HG03103 (cell line): ENCODE data around the gene MED26.
A peak's percentile ranks its signal among the peaks of the same experiment; 100 is the strongest.

Experiments
- ATAC-seq: cut with Tn5 transposase; IDR thresholded peaks from one replicate; pipeline ENCODE4 v1.9.1; 2021; ENCODE audit warnings: low read depth; ENCODE audit not compliant: unreplicated experiment

MED26 gene

DNA sequence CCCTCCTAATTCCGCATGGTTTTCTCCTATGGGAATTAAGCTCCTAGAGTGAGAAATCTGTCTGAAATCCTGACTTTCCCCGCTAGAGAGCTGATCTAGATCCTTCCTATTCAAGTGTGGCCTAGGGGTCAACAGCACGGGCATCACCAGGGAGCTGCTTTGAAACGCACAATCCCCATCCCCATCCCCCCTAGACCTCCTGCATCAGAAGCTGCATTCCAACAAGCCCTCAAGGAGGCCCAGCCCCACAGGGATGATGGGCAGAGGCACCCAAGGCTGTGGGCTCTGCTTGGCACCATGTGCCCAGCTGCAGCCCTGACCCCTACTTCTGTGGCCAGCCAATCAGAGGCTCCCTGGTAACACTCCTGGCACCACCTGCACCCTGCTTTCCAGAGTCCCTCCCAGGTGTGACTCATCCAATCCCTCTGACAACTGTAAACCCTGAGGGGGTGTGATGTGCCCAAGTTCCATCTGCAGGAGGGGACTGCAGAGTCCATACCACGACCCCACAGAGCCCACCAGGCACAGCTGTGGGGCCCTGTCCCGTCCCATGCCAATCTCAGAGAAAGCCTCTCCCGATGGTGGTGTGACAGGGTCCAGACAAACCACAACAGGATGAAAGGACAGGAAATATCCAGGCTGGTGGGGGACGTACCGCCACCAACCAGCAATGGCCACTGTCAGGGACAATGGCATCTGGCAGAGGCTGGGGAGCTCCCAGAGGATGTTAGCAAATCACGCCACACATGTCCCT is 36.0 kb downstream of the MED26 start:
- ATAC-seq, result no peak

DNA sequence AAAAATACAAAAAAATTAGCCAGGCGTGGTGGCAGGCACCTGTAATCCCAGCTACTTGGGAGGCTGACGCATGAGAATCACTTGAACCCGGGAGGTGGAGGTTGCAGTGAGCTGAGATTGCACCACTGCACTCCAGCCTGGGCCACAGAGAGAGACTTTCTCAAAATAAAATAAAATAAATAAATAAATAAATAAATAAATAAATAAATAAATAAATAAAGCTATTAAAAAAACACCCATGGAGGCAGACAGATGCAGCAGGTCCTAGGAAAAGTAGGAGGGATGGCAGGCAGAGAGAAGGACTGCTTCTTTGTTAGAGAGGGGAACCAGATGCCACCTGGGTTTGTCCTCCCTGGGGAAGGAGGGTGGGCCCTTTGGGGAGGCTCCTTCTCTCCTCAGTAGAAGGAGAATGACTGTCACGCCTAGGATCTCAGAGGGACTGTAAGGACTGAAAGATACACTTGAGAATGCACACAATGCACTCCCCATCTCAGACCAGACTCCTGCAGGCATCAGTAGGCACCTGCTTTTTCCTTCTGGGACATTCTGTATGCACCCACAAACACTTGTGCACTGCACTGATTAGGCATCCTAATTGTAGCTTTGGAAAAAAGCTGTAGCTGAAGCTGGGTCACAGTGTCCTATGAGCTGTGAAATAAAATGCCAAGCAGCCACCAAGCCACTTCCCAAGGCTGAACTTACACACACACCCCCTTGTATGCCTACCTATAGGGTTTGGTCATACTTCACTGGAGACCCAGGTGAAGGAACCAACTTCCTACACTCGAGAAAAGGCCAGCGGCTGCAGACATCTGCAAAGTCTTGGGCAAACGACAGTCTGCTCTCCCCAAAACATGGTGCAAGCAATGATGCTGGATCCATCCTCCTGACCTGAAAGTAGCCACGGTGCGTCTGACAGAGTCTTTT is 36.9 kb downstream of the MED26 start:
- ATAC-seq, result no peak

DNA sequence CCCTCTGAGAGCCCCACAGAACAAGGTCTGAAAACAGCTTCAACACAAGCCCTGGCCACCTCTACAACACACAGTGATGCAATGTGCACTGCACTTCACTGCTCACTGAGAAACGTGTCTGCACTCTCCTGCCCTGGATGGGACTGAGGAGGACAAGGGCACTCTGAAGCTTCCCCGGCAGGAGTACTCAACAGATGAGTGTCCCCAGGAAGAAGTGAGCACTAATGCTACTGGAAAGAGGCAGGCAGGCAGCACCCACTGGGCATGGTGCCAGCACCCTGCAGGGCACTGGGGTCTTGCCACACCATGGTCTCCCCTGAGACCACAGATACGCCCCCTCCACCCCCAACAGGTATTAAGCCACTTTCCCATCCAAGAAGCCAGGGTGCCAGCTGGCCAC is 38.1 kb downstream of the MED26 start:
- no peak for ATAC-seq

DNA sequence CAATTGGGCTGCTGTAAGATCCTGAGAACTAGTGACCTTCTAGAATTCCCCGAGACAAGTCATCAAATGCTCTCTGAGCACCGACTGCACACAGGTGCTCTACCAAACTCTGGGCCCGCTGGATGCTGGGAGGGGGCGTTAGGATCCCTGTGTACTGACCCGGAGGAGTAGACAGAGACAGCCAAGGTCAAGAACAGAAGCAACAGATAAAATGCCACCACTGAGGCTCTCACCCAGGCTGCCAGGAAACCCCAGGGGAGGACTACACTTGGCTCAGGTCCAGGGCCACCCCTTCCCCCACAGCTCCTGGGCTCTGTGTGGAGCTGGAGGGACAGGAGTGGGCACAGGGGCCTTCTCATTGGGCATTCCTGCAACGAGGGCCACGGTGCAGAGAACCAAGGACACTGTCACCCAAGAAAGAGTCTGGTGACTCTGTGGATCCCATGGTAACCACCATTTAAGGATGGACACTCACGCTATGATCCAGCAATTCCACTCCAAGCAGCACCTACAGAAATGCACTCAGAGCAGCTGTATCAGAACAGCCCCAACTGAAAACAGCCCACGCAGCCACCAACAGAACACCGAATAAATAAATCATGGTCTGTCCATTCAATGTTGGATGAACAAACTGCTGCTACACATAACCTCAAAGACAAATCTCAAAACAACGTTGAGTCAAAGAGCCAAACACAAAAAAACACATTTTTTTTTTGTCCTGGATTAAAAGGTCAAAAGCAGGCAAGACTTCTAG is 39.0 kb downstream of the MED26 start:
- peak; percentile 4 for ATAC-seq

DNA sequence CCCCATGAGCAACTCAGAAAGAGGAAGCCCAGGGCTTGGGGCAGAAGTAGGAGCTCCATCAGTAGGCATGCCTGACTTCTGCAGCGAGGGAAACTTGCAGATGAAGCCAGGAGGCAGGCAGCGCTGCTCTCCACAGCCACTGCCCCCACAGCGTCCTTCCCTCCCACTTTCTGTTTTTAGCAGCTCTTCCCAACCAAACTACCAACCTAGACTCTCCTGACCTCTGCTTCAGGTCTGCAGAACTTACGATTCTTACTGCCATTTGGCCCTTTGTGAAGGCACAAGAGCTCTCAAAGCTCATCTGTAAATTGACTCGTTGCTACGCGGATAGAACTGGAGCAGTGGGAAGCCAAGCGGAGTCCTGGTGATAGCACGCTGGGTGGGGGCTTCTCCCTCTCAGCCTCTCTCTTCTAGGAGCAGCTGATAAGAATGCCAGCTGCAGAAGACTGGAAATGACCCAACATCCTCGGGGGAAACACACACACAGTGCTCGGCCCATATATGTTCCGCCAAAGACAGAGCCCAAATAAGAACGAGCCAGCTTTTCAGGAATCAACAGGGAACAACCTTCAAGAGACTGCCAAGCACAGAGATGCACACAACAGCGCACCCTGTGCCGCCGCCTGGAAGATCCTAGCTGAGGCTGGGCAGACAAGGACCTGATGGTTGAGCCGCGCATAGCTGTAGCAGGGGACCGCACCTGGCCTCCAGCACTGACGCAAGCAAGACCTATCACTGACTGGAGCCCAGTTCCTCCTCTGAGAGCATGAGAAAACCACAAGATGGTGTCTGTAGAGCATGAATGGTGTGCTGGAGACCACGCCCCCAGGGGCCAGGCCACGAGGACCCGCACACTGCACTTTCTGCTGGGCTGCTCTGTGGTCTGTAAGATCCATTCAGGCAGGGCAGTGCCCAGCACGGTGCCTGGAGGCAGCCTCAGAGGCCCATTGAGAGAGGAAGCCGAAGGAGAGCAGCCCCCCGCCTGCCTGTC is 39.9 kb downstream of the MED26 start:
- peak; percentile 33 for ATAC-seq

DNA sequence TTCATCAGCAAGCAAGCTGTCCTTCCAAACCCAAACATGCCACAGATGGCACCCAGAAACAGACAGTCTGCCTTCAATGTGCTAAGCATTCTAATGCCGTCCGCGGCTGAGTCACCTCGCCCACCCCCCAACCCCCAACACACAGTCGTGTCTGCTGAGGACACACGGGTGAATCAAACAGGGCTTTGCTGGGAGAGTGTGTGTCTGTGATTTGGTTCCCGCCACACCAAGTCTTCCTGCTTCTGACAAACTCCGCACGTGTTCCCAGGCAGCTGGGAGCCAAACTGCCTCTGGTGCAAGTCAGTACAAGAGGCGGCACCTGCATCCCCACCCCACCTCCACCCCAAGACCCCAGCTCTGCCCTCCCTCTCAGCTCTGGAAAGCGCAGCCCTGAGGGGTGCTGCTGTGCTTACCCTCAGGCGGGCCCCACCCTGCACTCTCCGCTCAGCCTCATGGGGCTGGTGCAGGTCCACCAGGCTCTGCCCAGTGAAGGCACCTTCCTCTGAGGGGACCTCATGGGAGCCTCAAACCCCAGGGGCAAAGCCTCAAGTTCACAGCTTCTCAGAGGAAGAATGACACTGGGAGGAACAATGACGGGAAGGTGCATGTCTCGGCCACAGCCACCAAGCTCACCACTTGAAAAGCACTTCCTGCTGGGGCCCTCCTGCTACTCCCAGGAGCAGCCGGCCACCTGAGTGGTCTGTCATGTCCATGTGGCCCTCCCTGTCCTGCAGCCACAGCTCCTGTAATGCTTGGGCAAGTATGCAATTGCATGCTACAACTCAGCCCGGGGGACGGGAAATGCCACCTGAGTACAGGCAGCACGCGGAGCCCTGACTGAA is 40.8 kb downstream of the MED26 start:
- ATAC-seq, result no peak

DNA sequence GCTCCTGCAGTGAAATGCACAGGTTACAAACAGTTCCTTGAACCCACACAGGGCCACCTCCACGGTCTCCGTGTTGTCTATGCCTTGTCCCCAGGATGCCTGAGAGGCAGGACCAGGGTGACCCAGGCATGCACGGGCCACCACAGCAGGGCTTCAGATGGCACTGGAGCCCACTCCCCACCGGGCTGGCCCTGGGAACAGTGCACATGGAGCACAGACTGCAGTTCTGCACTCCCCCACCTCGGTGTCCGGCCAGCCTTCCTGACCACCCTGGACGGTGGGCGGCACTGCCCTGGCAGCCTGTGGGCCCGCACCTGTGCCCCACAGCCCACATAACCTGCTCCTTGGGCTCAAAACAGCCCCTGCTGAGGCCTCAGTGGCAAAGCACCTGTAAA is 41.5 kb downstream of the MED26 start:
- no peak for ATAC-seq

DNA sequence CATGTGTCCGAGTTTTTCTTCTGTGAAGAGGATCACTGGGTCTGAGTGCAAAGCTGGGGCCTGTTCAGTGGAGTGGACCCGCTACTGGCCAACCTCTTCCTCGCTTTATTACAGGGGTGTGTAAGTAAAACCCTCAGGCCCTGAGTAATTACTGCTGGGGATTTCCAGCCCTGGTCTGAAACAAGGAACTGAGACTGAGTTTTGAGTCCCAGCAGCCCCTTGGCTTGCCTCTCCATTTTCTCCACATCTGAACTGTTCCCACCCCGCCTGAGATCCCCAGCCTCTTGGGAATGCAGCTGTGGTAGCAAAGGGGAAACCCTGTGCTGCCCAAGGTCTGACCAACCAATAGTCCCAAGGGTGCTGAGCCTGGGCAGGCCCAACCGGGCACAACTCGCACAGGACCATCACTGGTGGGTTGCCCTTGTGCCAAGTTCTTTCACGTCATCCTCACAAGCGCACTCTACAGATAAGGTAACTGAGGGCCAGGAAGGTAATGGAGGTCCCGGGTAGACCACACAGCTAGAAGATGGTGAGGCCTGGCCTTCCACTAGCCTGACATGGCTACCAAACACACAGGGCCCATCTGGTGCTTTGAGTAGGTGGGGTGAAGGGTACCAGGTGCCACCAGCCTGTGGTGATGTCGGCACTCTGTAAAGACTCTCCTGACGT is 42.1 kb downstream of the MED26 start:
- no peak for ATAC-seq

DNA sequence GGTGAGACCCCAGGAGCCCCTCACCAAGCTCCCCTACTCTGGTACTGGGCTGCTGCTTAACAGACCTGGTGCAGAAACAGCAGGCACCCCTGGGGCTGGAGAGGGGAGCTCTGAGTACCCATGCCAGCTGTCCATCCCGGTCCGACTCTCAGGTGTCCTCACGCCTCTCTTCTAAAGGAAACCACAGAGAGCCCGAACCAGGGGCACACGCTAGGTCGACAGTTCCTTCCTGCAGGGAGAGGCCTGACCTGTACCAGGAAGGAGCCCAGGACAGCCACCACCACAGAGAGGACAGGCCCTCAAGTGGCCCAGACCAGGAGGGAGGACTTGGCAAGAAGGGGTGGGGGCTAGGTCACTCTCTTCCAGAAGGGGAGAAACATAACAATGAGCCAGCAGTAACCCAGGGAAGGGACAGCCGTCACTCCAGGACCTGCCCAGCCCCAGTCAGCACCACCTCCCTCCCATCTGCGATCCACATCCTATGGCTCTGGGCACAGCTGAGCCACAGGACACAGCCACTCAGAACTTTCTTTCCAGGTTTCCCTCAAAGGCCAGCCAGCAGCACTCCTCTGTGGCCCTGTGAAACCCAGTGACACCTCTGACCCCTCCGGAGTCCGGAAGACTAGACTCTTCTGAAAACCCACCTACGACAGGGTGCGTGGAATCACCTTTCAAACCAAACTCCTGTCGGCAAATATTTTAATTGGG is 42.8 kb downstream of the MED26 start:
- ATAC-seq, result no peak

DNA sequence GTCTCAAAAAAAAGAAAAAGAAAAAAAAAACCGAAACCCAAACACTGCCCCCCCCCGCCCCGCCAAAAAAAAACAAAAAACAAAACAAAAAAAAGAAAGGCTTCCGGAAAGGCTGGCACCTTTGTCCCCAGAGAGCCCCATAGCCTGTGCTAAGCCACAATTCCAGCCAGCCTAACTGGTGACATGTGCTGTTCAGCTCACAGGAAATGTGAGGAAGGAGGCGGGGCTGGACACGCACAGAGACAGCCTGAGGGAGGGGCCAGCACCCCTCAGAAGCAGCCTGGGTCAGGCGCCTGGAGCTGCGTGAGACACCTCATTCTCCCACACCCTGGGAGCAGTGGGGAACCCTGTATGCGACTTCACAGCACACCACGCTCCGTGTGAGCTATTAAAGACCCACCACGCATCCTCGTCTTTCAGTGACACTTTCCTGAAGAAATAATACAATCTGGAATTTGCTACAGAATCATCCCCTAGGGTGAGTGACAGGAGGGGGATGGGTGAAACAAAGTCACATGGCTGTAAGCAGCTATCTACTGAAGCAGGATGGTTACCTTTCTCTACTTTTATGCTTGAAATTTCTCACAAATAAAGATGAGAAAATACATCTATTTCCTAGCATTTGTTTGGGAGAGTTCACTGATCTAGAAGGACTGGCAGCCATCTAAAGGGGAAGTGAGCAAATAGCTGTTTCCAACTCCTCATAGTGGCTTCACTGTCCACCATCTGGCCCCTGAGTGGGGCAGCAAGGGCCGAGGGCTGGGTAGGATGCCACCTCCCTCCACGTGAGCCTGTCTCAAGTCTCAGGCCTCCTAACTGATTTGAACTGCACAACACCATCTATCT is 43.5 kb downstream of the MED26 start:
- ATAC-seq, result no peak

DNA sequence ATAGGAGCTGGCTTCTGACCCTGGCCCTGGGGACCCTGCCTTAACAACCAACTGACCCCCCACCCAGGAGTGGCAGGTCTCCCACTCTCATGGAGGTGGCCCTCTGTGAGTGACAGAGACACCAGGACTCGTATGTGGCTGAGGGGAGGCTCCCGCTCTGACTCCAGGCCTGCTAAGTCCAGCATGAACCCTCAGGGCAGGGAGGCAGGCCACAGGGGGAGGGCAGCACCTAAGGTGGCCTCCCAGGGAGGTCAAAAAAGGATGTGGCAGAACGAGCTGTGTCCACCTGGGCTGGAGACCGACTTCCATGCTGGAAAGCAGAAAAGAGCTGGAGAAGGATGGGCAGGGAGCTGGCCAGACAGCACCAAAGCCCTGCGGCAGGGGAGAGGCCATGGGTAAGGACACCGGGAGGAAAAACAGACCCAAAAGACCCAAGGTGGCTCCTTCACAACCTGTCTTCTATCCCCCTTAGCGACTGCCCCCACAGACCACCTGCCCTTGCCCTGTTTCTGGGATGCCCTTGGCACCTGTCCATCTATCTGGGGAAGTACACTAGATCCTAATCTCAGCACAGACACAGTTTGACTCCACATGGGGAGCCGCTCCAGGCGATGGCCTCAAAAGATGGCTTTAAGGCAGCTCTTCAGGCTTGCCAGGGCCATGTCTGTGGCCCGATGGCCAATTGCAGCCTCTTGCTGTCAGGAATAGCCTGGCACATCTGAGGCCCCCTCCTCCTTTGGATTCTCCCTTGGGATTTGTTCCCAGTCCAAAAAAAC is 45.3 kb downstream of the MED26 start:
- ATAC-seq, result no peak

DNA sequence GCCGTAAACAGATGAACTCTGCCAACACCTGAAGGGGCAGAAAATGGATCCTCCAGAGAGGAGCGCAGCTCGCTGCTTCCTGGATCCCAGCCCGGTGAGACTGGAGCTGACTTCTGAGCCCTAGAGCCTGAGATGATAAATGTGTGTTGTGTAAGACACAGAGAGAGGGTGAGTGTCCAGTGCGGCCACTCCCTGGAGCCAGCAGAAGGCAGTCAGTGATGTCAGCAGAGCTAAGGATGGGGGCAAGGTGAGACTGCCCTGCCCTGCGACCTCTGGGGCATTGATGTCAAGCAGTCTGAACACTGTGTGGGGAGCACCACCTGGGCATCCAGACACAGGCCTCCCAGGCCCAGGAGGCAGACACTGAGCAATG is 46.0 kb downstream of the MED26 start:
- ATAC-seq, result no peak

DNA sequence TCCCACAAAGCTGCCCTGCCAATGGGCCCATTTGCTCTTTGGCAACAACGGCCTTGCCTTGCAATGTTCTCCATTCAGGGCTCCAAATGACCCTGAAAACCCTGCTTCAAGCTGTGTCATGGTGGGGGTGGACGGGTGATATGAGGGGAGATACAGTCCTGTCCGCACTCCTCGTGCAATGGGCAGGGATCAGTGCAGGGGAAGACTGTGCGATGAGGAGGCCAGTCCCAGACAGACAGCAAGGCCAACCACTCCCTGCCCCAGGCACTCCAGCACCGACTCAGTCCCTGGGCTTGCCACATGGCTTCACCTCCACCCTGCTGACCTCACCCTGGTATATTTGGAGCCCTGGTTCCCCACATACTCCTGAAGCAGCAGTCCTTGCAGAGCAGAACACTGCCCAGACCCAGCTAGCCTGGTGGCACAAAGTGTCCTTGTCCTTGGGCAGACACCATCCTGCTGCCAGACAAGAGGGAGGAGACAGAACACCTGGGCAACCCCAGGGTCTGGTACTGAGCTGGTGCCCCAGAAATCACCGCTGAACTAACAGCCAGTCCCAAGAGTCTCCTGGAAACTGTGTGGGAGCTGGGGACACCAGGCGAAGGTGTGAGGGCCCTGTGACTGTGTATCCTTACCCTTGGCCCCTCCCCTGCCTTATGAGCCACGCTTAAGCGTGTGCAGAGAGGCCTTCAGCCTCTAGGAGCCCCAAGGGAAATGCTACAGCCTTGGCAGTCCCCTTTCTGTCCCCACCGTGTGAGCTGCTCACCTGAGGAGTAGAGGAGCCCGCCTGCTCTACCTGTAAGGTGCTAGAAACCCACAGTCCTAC is 46.6 kb downstream of the MED26 start:
- ATAC-seq, result no peak

DNA sequence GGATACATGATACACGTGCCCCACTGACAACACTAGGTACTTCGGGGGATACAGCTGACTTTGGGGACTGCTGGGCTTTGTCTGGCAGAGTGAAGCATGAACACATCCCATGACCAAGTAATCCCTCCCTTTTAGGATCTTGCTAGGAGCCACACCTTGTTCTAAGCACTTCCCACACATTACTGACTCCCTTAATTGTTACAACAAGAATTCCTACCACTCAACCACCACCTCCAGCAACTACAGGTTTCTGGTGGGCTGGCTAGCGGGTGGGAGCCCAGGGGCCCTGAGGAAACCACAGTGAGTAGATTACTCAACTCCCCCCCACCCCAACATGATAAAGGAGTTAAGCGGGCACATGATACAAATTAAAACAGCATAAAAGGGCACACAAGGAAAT is 48.6 kb downstream of the MED26 start:
- ATAC-seq, result no peak

DNA sequence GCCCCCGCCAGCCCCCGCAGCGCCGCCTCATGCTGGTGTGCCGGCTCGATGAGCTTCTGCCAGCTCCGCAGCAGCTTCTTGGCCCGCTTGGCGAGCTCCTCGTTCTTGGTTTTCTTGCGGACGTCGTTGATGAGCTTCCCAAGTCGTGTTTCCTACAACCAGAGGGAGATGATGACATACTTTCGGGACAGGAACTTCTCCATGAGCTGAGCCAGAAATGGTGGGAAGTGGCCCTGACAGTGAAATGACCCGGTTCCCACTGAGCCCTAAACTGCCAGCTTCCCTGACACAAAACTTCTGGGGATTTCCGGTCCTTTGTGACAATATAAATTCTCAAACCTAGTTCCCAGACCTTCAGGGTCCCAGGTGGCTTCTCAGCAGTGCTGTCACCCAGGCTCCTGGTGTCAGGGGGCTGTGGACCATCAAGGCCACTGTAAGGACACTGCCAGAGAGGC is 50.4 kb downstream of the MED26 start:
- ATAC-seq, result no peak
